ENCODE results near the gene FXYD2. TPM values are rescaled to one million over a fixed set of nuclear protein-coding genes. Genes with fewer than 3 reads are reported as not detected.

The FXYD2 gene
- total RNA-seq, 4 donors from 2014 or later: 0.19 to 0.95 TPM; not detected in 2

- 60 to 72% methylated on average over 4 to 6 of the region's 7 CpGs for WGBS, 2 donors
- Histone ChIP-seq H3K4me3 (no peak overlapping the region), H3K9me3 (no peaks in the 10 kb centered on the region), H3K4me1 (peaks cover 0 to 6% (median 0%) of the 10 kb centered on the region in 3 donors), H3K27ac (no peak overlapping the region), H3K27me3 (peaks cover 0 to 42% (median 0%) of the 10 kb centered on the region in 4 donors), H3K36me3 (no peaks in the 10 kb centered on the region)
- no peak for DNase-seq
- intact Hi-C loops (cut with DNase I): no loop called here
- TF ChIP-seq CTCF (IDR thresholded peaks at IDR 0.05) (no peak), POLR2A (IDR thresholded peaks at IDR 0.05) (no peak)
These were observed 14.9 kb upstream of the FXYD2 start for GRCh38 chr11:117839380-117839881.

DNA sequence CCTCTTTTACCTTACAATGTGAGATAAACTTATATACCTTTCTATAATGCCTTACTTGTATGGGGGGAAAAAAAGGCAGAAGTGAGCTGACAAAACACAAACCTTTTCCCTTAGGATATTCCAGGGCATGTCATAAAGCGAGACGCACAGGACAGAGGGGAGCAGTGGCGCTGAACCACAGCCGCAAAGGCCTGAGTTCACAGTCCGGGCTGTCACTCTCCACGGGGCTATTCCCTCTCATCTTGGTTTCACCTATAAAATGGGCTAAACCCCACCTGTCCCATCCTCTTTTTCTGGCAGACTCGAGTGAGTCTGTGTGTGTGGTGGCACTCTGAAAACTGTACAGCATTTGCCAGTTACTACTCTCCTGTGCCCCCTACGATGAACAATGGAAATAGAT lies 14.4 kb upstream of the FXYD2 start:
- intact Hi-C loops (cut with DNase I): no loop called here
- 68 to 72% methylated on average over 8 of the region's 8 CpGs for WGBS, 2 donors

GRCh38 chr11:117837791-117838190 lies 13.2 kb upstream of the FXYD2 start:
- Histone ChIP-seq H3K9me3 (no peaks in the 10 kb centered on the region), H3K4me3 (no peak overlapping the region), H3K27me3 (peaks cover 0 to 47% (median 0%) of the 10 kb centered on the region in 4 donors), H3K36me3 (no peaks in the 10 kb centered on the region), H3K4me1 (peaks cover 0 to 11% (median 0%) of the 10 kb centered on the region in 3 donors), H3K27ac (no peak overlapping the region)
- WGBS, 2 donors: 40 to 74% methylated on average over 7 to 8 of the region's 8 CpGs
- no peak for DNase-seq
- intact Hi-C loops (cut with DNase I): no loop called here
- TF ChIP-seq POLR2A (IDR thresholded peaks at IDR 0.05) (no peak), CTCF (IDR thresholded peaks at IDR 0.05) (no peak)

More for the DNA sequence above, 14.4 kb upstream of the FXYD2 start:
- peaks cover 0 to 42% (median 0%) of the 10 kb centered on the region in 4 donors for H3K27me3 ChIP-seq
- no peak for DNase-seq
- no peaks in the 10 kb centered on the region for H3K36me3 ChIP-seq
- H3K9me3 ChIP-seq: no peaks in the 10 kb centered on the region
- H3K27ac ChIP-seq: no peak overlapping the region
- TF ChIP-seq CTCF (IDR thresholded peaks at IDR 0.05) (no peak), POLR2A (IDR thresholded peaks at IDR 0.05) (no peak)
- no peak overlapping the region for H3K4me3 ChIP-seq
- H3K4me1 ChIP-seq: peaks cover 0 to 6% (median 0%) of the 10 kb centered on the region in 3 donors

DNA sequence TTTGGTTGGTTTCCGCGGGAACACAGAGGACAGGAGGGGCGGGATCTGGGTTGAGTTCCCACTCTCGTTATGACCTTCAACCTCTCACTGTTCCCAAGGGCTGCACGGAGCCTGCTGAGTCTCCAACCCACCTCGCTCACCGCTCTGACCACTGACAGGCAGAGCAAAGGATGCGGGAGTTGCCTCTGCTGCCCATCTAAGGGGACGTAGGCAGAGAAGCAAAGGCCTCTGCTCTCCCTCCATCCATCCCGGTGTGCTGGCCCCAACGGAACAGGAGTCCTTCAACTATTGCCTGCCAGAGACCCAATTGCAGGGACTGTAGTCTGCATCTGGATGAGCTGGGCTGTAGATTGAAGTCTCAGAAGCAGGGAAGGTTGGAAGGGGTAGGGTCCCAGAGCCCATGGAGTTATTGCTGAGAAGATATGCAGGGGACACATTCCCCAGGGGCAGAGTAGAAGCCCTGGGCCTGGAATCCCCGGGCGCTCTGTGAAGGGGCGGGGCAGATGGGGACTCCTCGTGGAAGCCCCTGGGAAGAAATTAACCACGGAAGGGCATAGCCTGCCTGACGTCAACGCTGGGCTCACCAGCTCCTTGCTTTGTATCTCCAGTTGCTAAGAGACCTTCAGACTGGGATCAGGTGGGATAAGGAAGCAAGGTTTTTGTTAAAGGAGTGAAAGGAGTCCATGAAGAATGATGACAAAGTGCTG lies 12.7 kb upstream of the FXYD2 start:
- intact Hi-C loops (cut with DNase I): no loop called here
- no peak overlapping the region for H3K27ac ChIP-seq
- WGBS, 2 donors: 61 to 82% methylated on average over 8 to 13 of the region's 18 CpGs
- H3K9me3 ChIP-seq: no peaks in the 10 kb centered on the region
- no peak overlapping the region for H3K4me3 ChIP-seq
- H3K27me3 ChIP-seq: peaks cover 0 to 53% (median 0%) of the 10 kb centered on the region in 4 donors
- no peak for TF ChIP-seq CTCF (IDR thresholded peaks at IDR 0.05)
- TF ChIP-seq POLR2A (IDR thresholded peaks at IDR 0.05): no peak
- DNase-seq: no peak
- no peaks in the 10 kb centered on the region for H3K36me3 ChIP-seq
- H3K4me1 ChIP-seq: peaks cover 0 to 11% (median 0%) of the 10 kb centered on the region in 3 donors
